ENCODE measurements around the gene GIT2.
"Not testable (repeated sequence)": the region's sequence is repeated elsewhere in the genome, so short reads cannot be mapped to it uniquely, and the experiment has no call there.

Gene GIT2

GRCh38 chr12:109919456-109919855 lies 76.7 kb downstream of the GIT2 start:
- DNase-seq (ENCODE audit: low spot score) = no peak

GRCh38 chr12:109916045-109916444 lies 80.1 kb downstream of the GIT2 start:
- no peak for DNase-seq (ENCODE audit: low spot score)

DNA sequence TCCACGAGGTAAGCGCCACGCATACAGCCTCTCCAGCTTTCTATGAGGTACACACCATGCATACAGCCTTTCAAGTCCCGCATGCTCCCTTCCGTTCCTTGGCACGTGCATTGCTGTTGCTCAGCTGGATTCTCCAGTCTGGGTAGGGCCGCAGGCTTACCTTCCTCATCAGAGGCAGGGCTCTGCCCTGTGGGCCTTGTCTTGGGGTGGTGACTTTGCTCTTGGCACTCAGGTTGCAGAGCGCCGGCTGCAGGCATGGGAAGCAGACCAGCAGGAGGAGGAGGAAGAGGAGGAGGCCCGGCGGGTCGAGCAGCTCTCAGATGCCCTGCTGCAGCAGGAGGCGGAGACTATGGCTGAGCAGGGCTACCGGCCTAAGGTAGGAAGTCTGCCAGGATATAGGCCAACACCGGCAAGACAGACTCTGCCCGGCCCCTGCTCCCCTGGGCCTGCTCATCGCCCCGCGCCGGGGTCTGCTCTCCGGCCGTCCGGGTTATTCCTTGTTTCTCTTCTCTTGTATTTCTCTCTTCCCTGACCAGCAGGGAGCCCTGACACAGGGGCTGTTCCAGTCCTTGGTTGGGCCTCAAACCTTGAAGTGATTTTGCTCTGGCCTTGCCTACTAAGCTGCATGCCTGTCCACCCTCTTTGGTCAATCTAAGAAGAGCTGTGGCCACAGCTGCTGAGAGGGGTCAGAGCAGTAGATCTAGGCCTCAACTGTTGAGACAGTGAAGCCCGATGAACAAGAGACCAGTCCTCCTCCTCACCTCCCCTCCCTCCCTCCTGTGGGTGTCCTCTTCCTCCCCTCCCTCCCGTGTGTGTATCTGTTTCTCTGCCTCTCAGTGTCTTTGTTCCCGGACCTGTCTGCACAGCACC lies 80.8 kb downstream of the GIT2 start:
- no peak for DNase-seq (ENCODE audit: low spot score)

DNA sequence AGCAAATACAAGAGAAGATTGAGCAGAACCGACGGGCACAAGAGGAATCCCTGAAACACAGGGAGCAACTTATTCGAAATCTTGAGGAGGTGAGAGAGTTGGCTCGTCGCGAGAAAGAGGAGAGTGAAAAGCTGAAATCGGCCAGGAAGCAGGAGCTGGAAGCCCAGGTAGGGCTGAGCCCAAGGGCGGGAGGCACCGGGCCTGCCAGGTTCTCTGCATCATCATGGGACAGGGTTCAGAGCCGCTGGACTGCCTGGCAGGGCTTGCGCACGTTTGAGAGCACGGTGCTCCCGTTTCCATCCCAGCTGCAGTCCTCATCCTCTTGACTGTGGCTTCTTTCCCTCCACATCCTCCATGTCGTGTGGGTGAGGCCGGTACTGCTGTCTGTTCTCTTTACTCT lies 81.7 kb downstream of the GIT2 start:
- DNase-seq (ENCODE audit: low spot score) = no peak

- DNase-seq (ENCODE audit: low spot score) = no peak
Observed at GRCh38 chr12:109912855-109913321, 83.3 kb downstream of the GIT2 start.

DNA sequence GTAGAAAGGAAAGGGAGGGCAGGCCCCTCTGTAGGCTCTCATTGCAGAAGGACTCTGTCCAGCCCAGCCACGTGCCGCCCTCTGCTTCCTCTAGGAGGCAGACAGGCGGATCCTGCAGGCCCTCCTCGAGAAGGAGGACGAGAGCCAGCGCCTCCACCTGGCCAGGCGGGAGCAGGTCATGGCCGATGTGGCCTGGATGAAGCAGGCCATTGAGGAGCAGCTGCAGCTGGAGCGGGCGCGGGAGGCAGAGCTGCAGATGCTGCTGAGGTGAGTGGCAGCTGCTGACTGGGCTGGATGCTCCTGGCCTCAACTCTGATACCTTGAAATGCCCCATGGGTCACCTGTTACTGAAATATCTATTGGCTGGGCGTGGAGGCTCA lies 85.2 kb downstream of the GIT2 start:
- no peak for DNase-seq (ENCODE audit: low spot score)

DNA sequence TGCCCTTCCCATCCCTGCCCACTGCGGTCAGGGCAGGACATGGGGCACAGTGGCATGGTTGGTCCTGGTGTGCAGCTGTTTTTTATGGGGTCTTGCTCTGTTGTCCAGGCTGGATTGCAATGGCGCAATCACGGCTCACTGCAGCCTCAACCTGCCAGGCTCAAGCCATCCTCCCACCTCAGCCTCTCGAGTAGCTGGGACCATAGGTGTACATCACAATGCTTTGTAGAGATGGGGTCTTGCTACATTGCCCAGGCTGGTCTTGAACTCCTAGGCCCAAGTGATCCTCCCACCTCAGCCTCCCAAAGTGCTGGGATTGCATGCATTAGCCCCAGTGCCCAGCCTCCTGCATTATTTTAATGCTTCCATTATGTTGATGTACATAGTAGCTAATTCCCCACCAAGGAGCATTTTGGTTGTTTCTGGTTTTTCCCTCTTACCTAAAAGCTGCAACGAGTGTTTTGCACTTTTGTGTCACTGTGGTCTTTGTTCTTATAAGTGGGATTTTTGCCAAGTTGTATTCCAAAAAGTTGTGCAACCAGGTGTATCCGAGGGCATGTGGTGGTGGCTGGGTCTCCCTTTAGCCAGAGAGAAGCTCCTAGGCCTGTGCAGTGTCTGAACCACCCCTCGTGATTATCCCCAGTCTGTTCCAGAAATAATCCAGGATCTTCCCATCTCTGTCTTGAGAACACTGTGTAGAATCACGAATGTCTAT lies 85.8 kb downstream of the GIT2 start:
- DNase-seq (ENCODE audit: low spot score) = no peak

DNA sequence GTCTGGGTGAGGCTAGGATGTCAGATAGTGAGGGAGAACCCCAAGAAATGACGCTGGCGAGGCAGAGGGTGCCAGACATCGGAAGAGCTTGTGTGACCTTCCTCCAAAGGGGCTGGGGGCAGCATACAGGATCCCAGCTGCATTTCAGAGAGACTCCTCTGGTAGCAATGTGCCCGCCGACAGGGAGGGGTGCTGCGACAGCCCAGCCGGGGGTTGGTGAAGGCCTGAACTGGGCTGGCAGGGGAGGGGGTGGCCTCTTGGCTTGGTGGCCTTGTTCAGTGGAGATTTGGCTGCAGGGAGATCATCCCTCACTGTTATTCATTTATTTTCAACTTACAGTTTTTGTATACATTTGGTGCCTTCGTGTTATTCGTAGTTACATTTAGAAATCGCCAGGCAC lies 90.9 kb downstream of the GIT2 start:
- no peak for DNase-seq (ENCODE audit: low spot score)

DNA sequence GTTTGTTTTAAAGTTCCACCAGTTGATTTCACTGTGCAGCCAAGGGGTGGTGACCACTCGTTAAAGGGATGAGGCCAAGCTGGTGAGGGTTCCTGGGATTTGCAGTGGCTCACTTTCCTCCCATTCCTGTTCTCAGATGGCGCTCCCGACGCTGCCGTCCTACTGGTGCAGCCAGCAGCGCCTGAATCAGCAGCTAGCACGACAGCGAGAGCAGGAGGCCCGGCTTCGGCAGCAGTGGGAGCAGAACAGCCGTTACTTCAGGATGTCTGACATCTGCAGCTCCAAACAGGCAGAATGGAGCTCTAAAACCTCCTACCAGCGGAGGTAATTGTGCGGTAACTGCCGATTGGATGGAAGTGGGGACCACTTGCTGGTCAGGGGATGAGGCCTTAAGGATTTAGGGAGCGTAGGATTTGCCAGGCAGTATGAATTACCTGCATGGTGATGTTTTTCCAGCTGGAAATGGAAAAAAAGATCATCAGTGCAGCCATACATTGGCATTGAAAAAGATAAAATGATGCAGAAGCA lies 93.2 kb downstream of the GIT2 start:
- no peak for DNase-seq (ENCODE audit: low spot score)

DNA sequence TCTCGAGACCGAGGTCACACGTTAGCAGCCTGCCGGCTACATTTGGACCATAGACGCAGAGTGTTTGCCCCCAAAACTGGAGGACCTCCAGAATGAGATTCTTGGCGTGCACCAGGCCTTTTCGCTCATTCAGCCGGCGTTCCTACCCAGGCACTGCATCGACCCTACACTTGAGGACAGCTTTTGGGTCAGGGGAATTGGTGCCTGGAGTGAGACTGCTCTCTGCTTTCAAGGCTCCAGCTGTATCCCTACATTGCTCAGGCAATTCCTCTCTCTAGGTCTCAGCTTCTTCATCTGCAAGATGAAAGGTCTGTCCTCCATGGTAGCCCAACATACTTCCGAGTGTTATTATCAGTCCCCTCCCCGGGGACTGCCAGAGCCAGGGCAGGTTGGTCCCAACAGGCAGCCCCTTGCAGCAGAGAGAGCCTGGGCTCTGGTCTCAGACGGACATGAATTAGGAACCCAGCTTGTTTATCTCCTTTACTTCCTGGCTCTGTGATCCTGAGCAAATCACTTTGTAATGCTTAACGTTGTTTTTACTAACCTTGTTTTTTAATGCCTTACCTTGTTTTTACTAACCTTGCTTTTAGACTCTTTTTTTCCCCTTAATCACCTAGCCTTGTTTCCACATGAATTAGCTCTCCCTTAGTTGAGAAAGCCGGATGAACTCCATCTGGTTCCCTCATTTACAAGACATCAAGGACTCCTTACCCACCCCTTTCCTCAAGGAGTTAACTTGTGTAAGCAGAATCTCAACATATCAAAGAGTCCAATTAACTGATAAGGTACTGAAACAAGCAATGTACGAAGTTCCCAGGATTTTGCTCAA lies 95.2 kb downstream of the GIT2 start:
- no peak for DNase-seq (ENCODE audit: low spot score)

- peak; percentile 81 for DNase-seq (ENCODE audit: low spot score)
Observed at GRCh38 chr12:109899783-109900751, 96.1 kb downstream of the GIT2 start, which contains the start of gene TCHP. Gene TCHP, plus strand, starts transcription at chr12:109900274. Its CDS starts 2,753 bp downstream, at chr12:109903027.

GRCh38 chr12:109899345-109899744 lies 96.8 kb downstream of the GIT2 start:
- not testable (repeated sequence) for DNase-seq (ENCODE audit: low spot score)

GRCh38 chr12:109897029-109897428 lies 99.1 kb downstream of the GIT2 start:
- DNase-seq (ENCODE audit: low spot score) = no peak

DNA sequence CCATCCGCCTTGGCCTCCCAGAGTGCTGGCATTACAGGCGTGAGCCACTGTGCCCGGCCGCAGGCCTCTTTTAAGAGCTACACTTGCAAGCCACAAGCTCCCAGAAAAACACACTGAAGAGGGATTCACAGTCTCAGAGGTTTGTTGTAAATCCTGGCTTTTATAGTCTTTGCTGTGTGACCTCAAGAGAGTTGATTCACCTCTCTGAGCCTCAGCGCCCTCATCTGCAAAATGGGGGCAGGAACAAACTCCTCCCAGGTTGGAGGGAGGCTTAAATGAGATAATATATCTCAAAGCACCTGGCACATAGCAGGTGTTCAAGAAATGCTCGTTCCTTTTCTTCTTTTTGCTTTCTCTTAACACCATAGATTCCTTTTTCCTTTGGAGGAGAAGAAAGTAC lies 100.0 kb downstream of the GIT2 start:
- DNase-seq (ENCODE audit: low spot score) = no peak

- DNase-seq (ENCODE audit: low spot score) = no peak
Observed at GRCh38 chr12:109894939-109895338, 101.2 kb downstream of the GIT2 start.

DNA sequence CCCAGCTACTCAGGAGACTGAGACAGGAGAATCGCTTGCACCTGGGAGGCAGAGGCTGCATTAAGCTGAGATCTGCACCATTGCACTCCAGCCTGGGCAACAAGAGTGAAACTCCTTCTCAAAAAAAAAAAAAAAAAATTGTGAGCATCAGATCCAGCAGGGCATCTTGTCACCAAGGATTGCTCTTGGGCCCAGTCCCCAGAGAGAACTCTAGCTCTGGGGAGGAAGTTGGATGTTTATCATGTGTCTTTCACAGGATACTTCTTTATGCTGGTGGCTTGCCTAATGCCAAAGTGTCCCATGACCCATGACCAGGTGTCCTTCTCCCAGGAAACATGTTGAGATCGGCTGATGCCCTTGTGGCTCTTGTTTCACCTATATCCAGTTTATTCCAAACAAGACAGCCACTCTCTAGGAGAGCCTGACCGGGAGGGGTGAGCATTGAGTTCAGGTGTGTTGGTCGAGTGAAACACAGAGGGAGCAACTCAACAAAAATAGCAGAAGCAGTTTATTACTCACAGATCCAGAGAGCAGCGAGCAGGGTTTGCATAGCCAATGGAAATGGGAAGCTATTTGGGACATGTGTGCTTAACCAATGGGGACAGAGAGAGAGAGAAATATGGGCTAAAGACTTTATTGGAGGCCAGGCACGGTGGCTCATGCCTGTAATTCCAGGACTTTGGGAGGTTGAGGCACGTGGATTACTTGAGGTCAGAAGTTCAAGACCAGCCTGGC lies 102.7 kb downstream of the GIT2 start:
- no peak for DNase-seq (ENCODE audit: low spot score)

DNA sequence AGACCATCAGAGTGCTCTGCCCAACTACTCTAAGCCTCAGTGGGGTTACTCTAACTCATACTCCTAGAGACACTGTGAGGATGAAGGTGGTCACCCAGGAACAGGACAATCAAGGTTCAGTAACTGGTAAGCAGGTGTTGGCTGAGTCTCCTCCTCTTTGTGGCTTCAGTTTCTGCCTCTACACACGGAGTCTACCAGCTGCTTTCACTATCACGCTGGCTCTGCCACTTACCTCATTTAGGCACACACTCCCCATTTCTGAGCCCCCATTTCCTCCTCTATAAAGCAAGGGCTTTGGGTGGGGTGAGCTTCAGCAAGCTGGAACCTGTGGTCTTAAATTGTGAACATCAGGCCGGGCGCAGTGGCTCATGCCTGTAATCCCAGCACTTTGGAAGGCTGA lies 103.4 kb downstream of the GIT2 start:
- peak; percentile 32 for DNase-seq (ENCODE audit: low spot score)

GRCh38 chr12:109892165-109892715 lies 103.9 kb downstream of the GIT2 start:
- DNase-seq (ENCODE audit: low spot score) = no peak

DNA sequence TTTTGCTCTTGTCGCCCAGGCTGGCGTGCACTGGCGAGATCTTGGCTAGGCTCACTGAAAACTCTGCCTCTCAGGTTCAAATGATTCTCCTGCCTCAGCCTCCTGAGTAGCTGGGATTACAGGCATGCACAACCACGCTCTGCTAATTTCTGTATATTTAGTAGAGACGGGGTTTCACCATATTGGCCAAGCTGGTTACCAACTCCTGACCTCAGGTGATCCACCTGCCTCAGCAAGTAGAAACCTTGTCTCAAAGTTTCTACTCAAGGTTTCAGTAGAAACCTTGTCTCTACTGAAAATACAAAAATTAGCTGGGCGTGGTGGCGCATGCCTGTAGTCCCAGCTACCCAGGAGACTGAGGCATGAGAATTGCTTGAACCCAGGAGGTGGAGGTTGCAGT lies 104.4 kb downstream of the GIT2 start:
- DNase-seq (ENCODE audit: low spot score) = not testable (repeated sequence)

GRCh38 chr12:109890620-109891170 lies 105.5 kb downstream of the GIT2 start:
- DNase-seq (ENCODE audit: low spot score) = no peak
